MM.1S (cell line): ENCODE data around the gene OTOP2.

Experiments
- EZH2 ChIP-seq: fragments of 300-600 bp; sonication (generic); optimal IDR thresholded peaks from 2 replicates; pipeline ENCODE3; 2017; ENCODE audit warnings: low read depth, mild to moderate bottlenecking, antibody characterized with exemption, low read length, mixed read lengths
- EZH2phosphoT487 ChIP-seq: fragments of 300-600 bp; sonication (generic); IDR thresholded peaks from 2 replicates; pipeline ENCODE4 v1.6.1; 2018; ENCODE audit warnings: antibody characterized with exemption, low read length
- TF ChIP-seq, protein P1 (sequence below): fragments of 300-600 bp; sonication (generic); IDR thresholded peaks from 2 replicates; pipeline ENCODE4 v1.5.1; 2016; ENCODE audit warnings: antibody characterized with exemption, low read length, mixed read lengths

- TF ChIP-seq EZH2 (no peak), EZH2phosphoT487 (no peak)
- TF ChIP-seq, protein P1, sequence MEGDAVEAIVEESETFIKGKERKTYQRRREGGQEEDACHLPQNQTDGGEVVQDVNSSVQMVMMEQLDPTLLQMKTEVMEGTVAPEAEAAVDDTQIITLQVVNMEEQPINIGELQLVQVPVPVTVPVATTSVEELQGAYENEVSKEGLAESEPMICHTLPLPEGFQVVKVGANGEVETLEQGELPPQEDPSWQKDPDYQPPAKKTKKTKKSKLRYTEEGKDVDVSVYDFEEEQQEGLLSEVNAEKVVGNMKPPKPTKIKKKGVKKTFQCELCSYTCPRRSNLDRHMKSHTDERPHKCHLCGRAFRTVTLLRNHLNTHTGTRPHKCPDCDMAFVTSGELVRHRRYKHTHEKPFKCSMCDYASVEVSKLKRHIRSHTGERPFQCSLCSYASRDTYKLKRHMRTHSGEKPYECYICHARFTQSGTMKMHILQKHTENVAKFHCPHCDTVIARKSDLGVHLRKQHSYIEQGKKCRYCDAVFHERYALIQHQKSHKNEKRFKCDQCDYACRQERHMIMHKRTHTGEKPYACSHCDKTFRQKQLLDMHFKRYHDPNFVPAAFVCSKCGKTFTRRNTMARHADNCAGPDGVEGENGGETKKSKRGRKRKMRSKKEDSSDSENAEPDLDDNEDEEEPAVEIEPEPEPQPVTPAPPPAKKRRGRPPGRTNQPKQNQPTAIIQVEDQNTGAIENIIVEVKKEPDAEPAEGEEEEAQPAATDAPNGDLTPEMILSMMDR = no peak
These were observed 30.8 kb downstream of the OTOP2 start for GRCh38 chr17:74954665-74955421.
